Right kidney (tissue), 1 donor: ENCODE measurements around the gene RARB.
A peak's percentile ranks its signal among the peaks of the same experiment; 100 is the strongest.

Experiments used
- DNase-seq: peaks from one replicate; pipeline ENCODE4 v3.0.0-alpha.2; 2016

RARB gene

DNA sequence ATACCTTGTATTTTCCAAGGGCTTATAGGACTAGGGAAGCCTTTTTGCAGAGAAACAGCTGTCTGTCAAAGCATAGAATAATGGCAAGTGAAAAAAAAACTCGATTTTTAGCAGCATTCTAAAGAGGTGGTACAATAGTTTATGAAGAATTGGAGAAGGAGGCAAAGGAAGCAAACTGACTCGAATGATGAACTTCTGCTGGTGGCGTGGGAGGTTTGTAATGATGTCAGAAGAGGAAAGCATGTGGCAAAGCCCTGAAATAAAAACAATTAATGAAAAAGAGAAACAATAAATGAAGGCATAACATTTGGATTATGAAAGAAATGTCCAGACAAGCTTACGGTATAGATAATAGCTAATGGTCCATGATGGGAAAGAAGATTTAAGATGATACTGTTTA is 77.5 kb downstream of the RARB start:
- no peak for DNase-seq

DNA sequence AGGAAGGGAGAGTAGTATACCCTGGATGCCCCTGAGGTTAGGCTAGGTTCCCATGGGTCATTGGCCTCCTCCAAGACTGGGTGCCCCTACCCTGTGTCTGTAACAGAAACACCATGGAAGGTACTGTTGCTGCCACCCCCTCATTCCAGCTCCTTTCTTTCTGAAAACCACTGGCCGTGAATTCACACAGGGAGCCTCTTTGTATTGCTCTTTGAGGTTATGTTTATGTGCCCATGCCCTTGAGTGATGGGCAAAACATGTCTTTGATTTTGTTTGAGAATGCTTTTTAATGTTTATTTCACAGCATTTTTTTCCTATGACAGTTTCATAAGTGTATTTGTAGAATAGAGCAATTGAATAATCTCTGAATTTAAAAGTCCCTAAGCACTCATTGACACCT is 79.7 kb downstream of the RARB start:
- DNase-seq: no peak

DNA sequence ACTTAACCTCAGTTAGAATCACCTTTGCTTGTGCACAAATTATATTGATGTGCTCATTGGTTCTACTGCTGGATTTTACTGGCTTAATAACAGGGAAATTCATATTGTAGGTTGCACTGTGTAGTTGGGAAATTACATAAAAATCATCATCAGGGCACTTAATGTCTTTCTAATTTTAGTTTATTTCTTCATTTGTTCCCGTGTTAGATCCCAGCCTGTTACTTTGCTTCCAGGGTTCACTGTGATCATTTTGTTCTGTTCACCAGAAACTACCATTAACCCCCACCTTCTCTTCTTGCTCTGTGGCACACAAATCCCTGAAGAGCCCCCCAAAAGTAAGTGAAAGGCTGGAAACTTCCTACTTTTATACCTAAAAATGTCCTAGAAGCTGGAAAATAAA is 80.4 kb downstream of the RARB start:
- DNase-seq: no peak

DNA sequence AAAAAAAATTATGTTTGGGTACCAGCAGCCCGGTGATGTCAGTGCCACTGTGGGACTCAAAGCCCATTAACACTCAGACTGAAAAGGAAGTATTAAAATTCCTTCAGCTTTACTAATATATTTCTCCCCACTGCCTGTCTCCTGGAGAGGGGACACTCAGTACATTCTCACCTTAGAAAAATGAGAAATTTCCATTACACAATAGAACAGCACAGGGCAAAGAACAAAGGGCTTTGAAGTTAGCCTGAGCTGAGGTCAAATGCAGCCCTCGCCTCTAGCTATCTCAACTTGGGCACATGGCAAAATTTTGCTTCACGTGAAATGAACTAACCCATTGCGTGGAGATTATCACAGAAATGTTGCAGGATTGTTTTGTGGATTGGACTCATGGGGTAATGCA is 80.8 kb downstream of the RARB start:
- no peak for DNase-seq

DNA sequence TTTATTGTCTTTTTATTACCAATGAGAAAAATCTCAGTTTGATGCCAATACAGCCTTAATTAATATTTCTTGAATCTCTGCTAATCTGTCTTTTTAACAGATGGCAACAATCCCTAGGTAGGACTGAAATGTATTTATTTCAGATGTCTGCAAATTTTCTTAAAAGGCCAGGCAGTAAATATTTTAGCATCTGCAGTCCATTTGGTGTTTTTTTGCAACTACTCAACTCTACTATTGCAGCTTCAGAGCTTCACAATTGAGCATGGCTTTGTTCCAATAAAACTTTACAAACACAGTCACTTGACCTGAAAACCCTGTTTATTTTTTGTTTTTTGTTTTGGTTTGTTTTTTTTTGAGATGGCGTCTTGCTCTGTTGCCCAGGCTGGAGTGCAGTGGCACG is 82.7 kb downstream of the RARB start:
- no peak for DNase-seq

DNA sequence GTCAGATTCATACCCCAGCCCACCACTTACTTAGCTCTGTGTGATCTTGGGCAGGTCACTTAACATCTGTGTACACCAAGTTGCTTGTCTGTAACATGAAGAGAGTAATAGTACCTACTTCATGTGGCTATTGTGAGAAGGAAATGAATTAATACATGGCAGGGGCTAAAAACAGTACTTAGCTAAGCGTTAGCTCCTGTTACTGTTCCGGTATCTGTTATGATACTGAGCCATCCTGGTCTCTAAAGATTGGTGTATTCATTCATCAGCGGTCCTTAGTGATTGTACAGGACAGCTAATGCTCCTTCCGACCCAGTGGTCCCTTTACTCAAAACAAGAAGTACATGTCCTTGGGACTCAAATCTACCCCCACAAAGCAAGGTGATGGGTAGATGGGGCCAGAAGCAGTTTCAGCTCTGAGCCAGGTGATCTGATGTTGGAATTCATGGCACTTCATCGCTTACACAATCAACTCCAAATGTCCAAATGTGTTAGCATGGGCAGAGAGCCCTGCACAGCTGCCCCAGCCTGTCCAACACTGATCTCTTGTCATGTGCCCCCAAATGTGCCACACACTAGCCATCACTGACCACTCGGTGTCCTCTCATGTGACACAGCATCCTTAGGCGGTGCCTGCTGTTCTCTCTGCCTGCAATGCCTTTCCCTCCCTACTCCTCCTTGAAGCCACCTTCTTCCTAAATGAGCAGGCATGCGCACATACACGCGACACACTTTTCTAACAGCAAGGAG is 84.1 kb downstream of the RARB start:
- DNase-seq: no peak

DNA sequence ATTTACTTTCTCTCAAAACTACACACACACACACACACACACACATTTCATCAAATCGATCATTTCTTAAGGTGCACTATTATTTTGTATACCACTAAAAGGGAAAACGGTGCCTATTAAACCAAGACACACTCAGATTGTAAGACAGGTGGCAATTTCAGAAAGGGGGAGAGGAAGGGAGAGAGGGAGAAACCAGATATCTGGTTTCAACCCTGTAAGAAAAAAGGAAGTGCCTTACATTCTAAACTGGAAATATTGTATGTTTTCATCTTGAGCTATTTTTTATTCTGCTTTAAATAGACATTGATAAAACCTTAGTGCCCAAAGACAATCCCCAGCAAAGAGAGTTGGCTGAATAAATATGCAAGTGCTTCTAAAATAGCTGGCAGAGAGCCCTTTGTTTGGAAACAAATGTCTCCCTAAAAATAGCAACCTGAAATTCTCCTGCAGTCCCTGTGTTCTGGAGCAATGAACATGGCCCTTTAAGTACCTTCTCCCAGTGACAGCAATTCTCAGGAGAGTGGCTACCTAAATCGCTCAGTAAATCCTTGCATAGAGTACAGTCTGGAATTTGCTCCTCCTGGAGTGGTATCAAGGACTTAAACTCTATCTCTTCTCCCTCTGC is 85.7 kb downstream of the RARB start:
- no peak for DNase-seq

DNA sequence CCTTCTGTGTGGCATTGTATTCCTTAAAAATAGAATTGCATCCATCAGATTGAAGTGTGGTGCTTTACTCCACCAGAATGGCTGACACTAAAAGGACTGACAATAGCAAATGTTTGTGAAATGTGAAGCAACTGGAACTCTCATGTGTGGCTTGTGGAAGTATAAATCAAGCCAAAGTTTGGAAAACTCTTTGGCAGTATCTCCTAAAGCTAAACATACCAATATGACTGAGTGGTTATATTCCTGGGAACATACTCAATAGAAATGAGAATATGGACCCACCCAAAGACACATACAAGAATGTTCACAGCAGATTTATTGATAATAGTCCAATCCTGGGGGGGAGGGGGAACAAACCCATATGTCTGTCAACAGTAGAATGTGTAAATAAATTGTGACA is 87.1 kb downstream of the RARB start:
- DNase-seq: no peak

DNA sequence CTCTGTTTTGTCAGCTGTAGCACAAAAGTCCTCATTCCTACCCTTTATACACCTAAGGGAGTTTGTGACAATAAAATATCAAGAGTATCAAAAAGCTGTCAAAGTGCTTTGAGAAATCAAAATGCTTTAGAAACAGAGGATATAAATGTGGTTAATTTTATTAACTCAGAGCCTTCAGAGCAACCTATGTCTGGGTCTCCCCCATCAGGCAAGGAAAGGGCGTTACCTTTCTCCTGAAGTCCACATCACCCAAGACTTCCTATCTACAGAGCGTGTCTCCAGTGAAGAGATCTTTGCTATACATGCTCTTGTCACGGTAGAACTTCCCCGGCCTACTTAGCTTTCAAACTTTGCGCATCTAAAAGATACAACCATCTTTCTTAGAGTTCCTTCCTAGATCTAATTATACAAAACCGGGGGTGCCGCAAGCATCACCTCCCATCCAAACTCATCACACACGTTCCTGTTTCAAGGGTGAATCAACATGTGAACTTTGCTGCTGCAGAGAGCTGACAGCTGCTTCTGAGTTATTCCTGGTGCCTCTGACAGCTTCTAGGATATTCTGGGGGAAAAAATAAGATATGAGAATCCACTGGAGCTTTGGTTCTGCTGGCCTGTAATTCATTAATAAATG is 93.0 kb downstream of the RARB start:
- DNase-seq: no peak

DNA sequence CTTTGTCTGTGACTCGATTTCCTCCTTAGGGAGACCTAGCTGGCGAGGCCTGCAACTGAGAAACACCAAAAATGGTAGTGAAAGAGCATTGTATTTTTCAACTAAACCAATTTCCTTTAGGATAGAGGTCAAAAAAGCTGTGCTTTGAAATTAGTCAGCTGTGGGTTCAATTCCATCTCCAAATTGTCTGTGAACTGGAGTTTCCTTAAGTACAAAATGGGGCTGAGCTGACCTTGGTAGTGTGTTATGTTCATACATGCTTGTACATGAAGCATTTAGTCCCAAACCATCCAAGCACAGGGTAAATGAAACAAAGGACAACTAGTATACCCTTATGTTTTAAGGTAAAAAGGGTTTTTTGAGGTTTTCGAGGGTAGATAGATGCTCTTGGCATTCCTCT is 99.3 kb downstream of the RARB start:
- DNase-seq: no peak

DNA sequence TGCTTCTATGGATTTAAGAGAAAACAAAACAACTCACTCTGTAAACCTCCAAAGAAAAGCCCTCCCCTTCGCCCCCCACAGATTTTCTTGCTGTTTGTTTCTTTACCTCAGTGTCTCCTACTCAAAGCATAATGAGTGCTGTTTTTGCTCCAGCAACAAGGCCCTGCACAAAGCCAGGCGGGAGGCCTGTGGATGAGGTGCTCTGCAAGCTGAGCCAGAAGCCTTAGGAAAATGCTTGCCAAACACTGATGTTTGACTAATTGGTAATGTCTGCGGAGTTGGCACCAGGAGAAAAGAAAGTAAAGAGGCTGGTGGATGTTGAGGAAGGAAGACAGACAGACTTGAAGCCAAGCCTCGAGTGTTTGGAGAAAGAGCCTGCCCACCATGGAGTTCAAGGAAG is 99.7 kb downstream of the RARB start:
- no peak for DNase-seq

DNA sequence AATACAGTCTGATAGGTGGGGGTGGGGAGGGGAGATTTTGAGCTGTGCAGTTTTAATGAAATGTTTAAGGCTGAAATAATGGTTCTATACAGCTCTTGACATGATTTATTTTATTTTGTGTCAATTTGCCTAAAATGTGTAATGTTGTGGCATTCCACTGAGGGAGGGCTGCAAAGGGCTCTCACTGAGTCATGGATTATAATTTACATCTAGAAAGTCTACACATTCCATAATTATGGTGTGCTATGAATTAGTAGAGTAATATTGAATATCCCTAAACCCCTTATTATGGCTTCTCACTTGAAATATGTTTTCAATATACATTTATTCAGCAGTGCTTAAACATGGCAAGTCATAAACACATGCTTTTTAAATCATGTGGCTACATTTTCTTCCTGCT is 103.9 kb downstream of the RARB start:
- no peak for DNase-seq

DNA sequence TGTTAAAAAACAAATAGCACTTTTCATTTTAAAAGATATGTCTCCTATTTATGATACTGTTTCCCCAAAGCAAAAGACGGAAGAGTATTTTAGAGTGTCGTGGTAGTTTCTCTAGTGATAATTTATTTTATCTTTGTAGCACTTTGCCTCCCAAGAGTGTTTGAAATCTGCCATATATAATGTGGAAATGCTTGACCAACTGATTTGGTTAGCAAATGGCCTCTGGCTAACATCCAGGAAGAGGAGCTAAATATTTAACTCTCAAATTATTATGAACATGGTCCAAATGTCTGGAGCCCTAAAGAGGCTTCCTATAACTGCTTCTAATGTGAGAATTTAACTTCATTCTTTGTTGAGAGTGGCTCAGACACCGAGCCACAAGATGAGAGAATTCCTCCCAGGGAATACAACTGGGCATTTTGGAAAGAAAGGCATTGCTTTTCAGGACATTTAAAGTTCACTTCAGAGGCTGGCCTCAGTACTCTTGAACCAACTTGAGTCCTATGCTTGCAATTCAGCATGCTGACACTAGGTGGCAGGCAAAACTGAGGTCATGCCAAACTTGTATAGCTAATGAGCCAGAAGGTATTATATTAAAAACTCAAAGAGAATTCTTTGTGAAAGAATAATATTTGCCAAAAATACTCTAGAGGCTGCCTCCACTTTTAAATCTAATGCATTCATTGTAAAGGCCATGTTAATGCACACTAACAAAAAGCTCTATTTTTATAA is 104.5 kb downstream of the RARB start:
- DNase-seq: no peak

DNA sequence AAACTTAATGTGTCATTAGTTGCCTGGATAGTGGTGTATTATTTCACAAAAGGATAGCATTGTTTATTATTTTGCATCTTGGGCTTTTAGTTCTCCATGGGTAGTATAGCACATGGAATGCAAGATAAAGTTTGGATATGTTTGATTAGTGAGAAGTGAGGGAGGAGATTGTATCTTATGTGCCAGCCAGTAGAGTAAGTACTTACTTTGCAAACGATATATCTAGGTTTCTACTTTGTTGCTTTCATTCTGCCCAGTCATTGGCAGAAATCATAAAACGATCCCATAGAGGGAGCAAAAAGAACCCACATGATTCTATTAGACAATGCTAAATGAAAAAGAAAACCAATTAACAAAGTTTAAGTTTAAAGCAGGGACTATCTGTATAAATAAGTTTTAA is 105.3 kb downstream of the RARB start:
- no peak for DNase-seq

DNA sequence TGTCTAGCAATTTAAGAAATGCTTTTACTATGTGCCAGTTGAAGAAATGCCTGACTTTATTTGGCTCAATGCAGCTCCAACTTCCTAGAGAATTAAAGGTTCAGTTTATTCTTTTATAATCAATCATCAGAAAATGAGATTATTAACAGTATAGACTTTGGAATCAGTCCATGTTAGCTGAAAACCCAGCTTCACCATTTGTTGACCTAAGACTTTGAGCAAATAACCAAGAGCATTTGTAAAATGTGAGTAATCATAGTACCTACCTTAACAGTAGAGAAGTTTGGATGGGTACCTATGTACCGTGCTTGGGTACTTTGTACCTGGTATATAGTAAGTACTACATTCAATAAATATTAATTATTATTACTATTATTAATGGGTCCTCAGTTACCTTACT is 105.9 kb downstream of the RARB start:
- no peak for DNase-seq

DNA sequence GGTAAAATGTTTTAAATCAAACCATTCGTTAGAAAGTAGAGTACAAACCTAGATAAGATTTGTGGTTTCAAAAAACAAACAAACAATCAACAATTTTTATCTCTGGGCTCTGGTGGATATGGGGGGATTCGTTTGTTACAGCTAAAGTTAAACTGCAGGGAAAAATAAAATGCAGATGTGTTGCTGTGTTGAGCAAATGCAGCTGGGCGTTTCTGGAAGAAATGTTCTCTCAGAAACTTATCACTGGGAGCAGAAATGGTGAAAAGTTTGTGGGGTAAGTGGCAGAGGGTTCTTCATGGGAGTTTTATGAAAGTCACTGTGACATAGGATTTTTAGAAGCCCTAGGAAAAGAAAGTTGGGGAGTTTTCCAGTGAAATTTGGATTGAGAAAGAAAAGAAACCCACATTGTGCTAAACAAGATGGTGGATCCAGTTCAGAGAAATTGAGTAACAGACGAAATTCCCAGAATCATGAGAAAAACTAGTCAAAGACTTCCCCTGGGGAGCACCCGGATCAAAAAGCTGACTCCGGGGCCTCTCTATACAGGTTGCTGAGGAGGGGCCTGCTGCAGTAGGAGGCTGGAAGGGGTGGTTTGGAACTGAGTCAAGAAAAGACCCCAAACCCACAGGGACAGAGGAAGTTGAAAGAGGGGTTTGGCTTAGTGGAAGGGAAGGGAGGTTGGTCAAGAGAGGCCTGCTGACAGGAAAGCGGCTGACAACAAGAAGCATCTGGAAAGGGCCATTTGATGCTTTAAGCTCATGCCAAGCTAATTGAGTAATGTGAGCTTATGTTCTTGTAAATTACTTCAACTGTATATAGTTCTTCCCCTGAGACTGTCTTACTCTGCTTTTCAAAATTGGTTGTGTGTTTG is 108.7 kb downstream of the RARB start:
- peak; percentile 49 for DNase-seq

DNA sequence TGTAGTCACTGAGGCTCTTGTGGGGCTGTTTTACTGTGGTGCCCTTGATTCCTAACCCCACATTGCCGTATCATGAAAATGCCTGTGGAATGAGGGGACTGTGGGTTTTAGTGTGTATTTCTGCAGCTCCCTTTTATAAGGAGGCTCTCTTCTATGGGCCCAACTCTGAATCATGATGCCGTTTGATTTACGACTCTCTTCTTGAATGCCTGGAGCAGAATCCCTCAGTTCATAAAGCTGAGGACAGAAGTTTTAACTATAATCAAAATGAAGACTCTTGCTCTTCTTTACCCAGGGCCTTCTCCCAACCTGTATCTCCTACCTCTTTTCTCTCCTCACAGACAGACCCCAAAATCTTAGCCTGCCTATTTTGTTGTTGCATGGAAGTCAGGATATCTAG is 109.5 kb downstream of the RARB start:
- no peak for DNase-seq

DNA sequence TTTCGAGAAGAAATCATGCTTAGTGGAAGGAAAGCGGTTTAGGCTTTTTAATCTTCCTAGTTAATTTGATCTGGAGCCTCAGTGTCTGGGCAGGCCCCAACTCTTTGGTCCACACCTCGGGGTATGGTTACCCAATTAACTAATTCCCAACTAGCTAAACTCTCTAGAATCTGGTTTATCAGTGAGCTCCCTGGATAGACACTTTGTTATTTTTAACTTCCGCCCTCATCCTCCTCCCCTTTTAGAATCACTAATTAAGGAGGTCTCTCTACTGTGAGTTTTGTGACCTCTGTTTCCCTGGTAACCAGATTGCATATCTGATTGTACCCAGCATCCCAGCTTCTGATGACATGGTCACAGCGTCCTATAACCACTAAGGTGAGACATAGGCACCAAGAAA is 112.2 kb downstream of the RARB start:
- no peak for DNase-seq

DNA sequence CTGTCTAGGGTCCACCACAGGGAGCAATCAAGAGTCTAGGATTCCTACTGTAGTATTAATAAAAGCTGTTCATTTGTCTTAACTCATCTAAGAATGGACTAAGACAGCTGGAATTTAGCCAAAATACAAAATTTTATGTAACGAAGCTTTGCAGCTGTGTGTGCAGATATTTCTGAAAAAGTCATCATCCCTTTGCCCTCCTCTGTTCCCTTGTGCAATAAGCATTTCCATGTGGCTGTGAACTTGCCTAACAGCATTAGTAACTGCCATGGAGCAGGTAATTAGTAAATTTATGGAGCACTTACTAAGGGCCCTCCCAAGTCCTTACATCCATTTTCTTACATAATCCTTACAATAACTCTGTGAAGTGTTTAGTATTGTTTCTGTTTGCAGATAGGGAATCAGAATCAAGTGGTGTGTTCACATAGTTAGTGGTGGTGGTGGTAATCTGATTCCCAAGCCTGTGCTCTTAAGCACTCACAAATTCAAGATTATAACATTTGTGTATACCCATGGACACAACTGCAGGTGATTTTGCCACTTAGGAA is 114.5 kb downstream of the RARB start:
- DNase-seq: no peak

DNA sequence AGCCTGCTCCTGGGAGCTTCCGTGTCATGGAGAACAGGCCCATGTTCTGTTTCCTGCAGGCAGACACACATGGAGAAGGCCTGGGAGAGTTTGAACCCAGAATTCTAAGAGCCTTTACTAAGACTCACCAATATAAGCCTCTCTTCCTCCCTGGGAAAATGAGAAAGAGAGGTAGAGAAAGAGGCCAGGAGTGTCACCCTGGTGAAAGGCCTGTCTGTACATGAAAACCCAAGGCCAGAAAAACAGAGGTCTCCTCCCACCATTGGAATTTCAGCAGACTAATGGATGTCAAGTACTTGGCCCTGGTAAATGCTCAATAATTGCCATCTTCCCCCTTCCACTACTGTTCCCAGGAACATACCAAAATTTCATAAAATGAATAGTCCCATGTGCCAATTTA is 119.0 kb downstream of the RARB start:
- no peak for DNase-seq

DNA sequence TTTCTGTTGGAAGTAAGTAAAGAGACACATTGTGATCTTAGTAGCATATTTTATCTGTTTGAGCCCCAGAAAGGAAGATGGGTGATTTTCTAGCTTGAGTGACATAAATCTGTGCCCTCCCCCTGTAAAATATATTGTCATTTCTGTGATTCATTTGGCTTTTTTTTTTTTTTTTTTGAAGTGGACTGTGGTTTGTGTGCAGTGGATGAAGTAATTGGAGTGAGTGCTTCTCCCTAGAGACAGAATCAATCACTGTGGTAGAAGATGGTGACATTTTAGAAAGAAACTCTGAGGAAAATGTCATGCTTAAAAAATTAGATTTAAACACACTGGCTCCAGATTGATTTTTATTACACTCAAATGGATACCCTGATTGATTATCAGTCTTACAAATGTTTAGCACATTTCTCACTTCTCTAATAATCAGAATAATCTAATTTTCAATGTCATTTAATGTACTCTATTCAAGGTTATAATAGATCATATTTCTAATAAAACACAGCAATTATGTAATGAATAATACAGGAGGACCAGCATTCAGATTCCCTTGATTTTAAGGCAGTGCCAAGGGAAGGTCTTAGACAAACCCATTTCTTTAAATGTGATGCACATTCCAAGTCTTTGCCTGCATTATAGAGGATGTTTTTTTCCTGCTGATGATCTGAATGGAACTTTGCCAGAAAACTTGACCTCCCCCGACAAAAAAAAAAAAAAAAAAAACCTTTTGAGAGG is 120.0 kb downstream of the RARB start:
- no peak for DNase-seq
